NCI-H146 treated with DMSO at 0.1 percent for 48 hours (cell line): ENCODE data around the gene CDKN2B-AS1.

Experiments
- DNase-seq: peaks from one replicate; lab custom pipeline; 2025; ENCODE audit not compliant: unreplicated experiment; lab: John Stamatoyannopoulos, UW

Gene CDKN2B-AS1

DNA sequence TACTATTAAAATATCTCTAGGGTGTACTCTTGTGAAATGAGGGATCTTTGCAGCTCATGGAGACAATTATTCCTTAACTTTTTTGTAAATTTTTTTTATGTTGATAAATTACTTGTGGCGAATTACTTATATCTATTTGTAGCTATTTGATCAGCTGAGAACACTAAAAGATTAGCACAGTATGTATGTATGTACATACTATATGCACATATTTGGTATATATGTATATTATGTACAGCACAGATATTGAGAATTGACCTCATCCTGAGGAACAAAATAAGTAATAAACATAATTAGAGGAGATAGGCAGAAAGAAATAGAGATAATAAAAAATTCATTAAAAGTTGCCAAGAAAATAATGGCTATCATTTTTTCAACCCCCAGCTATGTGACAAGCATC is 12.2 kb upstream of the CDKN2B-AS1 start:
- no peak for DNase-seq

- DNase-seq: no peak
Observed at GRCh38 chr9:21982861-21983560, 11.6 kb upstream of the CDKN2B-AS1 start.

DNA sequence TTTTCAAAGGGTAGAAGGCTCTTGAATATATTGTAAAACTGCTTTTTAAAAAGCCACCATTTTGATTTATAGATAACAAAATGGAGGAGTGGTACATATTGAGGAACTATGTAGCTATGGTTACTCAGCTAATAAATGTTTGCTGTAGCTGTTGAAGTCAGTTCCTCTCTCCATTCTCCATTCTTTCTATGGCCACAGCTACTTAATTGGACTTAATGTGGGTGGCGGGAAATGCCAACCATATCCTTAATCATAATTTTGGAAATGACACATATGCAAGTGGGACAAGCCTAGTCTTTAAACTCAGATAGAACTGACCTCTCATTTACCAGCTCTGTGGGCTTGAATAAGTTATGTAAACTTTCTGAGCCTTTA is 11.0 kb upstream of the CDKN2B-AS1 start:
- peak; percentile 31 for DNase-seq

- no peak for DNase-seq
Observed at GRCh38 chr9:21984101-21984500, 10.5 kb upstream of the CDKN2B-AS1 start.

DNA sequence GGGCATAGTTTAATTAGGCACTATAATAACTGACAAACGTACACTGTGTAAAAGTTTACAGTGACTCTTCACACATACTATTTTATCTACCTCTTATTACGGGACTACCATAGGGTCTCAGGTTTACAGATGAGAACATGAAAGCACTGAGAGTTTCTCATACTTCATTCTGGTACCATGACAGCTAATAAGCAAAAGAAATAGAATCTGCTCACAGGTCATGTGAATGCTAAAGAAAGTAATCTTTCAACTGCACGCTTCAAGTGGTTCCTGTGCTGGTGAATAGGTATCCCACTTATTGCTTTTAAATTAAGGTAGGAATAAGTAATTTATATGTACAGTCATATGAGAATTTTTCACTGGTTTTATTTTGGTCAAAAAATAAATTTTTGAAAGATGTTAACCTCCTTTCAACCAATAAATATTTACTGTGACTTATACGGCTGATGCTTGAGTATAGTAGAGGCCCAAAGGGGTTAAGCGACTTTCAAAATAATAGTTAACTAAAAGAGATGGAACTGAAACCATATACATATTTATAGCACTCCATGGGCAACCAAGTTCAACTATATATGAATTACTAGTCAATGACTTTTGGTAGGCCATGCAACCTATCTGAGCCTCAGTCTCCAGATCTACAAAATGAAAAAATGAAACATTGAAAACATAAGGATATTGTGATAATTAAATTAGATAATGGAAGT is 8.5 kb upstream of the CDKN2B-AS1 start:
- DNase-seq: no peak

- no peak for DNase-seq
Observed at GRCh38 chr9:21988056-21988990, 6.3 kb upstream of the CDKN2B-AS1 start.

GRCh38 chr9:21989440-21990189 is 5.0 kb upstream of the CDKN2B-AS1 start:
- DNase-seq: no peak

DNA sequence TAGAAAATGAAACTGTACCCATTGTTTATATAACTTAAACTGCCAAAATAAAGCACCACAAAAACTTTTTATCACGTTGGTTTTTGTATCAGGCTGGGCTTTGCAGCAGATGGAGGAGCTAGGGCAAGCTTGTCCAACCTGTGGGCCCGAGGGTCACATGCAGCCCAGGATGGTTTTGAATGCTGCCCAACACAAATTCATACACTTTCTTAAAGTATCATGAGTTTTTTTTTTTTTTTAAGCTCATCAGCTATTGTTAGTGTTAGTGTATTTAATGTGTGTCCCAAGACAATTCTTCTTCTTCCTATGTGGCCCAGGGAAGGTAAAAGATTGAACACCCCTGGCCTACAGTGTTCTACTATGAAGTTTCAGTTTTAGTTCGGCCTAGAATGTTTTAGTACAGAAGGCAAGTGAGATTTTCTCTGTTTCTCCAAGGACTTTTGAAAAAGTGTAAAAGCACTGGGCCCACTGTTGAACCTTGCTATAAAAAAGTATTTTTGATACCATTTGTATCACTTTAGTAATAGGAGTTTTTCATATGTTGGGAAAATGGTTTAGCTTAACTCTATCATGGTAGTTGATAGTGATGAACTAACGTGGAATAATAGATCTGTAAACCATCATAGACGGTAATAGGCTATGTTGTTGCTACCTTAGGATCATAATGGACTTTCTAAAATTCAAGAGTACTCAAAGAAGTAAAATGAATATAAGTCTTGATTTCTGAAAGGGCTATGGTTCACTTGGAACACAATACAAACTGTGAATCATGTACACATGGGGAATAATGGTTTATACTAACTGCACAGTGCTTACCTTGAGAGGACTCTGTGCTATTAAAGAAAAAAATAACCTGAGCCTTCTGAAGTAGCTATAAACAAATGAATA is 3.3 kb upstream of the CDKN2B-AS1 start:
- DNase-seq: no peak

GRCh38 chr9:21993007-21993406 is 1.6 kb upstream of the CDKN2B-AS1 start:
- DNase-seq: no peak

DNA sequence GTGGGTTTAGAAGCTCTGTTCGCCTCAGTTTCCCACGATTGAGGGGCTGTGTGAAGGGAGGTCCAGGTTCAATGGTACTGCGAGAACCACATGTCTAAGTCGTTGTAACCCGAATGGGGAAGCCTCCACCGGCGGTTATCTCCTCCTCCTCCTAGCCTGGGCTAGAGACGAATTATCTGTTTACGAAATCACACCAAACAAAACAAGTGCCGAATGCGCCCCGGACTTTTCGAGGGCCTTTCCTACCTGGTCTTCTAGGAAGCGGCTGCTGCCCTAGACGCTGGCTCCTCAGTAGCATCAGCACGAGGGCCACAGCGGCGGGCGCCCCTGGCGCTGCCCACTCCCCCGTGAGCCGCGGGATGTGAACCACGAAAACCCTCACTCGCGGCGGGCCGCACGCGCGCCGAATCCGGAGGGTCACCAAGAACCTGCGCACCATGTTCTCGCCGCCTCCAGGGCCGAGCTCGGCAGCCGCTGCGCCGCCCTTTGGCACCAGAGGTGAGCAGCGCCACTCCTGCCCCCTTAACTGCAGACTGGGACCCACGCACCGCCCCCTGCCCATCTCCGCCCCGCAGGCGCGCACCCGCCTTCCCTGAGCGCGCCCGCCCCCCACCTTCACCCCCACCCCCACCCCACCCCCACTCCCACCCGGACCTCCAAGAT is 567 bp upstream of the CDKN2B-AS1 start, which contains the start of gene CDKN2A:
CDKN2A (minus strand) TSS at position 500 of the 663 bp plus-strand sequence.
- DNase-seq: peak; percentile 92

DNA sequence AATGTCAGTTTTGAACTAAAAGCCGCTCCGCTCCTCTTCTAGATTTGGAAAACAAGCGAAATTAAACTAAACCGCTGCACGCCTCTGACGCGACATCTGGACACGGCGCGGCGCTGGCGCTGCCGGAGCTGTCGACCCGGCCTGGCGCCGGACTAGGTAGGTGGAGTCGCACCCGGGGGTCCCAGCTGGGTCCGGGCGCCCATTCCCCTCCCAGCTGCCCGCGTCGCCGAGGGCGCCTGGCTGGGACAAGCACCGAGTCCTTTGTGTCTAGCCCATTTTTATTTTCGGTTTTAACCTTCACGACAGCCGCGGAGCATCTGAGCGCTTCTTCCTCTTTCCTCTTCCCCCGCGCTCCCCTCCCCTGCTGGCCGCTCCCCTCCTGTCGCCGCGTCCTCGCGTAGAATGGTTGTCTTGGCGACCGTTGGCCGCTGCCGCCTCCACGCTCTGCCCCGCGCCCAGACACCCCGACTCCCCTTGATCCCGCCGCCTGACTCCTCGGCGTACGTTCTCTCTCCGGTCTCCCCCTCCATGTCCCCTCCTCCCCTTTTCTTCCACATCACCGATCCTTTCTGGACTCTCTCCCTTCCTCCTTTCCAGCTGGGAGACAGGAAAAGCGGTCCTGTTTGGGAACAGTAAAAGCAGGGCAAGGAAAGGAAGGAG is 545 bp downstream of the CDKN2B-AS1 start:
- peak; percentile 74 for DNase-seq

DNA sequence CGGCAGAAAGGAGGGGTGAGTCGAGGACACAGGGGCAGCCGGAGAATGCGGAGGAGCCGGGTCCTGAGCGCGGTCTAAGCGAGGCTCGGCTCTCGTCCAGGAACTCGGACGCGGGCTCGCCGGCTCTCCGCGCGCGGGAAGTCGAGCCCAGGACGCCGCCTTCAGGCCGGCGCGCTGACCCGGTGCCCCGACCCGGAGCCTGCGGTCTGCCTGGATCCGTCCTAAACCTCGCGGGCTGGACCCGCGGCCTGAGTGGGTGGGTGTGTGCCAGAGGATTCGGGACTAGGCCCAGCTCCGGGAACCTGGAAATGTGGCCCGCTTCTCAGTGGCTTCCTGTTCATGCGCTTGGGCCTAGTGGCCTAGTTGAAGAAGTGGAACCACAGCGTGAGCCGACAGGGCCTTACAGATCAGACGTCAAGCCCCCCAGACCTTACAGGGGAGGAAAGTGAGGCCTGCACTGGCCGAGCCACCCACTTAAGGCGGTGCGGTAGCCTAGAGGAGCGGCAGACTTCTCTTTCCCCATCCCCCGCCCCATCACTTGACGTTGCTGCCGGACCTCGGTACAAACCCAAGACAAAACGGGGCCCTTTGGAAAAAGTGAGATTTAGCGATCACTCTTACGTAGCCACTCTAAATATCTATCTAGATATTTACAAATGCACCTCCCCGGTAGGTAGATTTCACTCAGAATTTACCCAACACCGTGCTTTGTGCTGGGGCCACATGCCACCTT is 1.2 kb downstream of the CDKN2B-AS1 start:
- peak; percentile 72 for DNase-seq

- peak; percentile 61 for DNase-seq
Observed at GRCh38 chr9:21996438-21996837, 1.8 kb downstream of the CDKN2B-AS1 start.

- DNase-seq: no peak
Observed at GRCh38 chr9:21996858-21997257, 2.3 kb downstream of the CDKN2B-AS1 start.

DNA sequence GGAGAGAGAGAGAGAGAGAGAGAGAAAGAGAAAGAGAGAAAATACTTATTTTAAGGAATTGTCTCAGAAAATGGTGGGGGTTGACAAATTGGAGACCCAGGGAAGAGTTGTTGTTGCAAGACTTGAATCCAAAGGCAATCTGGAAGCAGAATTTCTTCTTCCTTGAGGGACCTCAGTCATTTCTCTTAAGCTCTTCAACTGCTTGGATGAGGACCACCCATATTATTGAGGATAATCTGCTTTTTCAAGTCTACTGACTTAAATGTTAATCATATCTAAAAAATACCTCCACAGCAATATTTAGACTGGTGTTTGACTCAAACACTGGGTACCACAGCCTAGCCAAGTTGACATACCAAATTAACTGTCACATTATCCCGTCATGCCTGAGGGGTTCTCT is 2.9 kb downstream of the CDKN2B-AS1 start:
- no peak for DNase-seq

GRCh38 chr9:21998026-21998425 is 3.4 kb downstream of the CDKN2B-AS1 start:
- DNase-seq: no peak

DNA sequence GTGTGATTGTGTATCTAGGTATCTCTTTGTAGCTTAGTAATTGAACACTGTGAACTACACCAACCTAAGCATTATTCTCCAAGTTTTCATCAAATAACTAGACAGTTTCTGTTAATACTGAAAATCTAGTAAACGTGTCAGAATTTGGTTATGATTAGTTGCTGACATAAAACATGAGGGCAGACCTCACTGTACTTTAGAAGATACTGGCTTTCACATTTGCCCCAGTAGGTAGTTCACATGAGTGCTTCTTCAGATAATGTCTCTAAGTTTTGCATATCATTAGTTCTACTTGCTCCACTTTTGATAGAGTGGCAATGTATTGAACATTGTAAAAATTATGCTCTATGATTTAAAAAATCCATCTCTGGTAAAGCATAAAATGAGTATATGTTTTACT is 7.4 kb downstream of the CDKN2B-AS1 start:
- no peak for DNase-seq
